PC-3 (cell line): ENCODE results near the gene FRRS1L.

Experiments
- EZH2 ChIP-seq: fragments of 300-600 bp; sonication (generic); IDR thresholded peaks from one replicate; pipeline ENCODE4 v1.6.1; 2017; ENCODE audit warnings: antibody characterized with exemption, mild to moderate bottlenecking, low read length; ENCODE audit not compliant: unreplicated experiment
- EZH2phosphoT487 ChIP-seq: fragments of 300-600 bp; sonication (generic); IDR thresholded peaks from 2 replicates; pipeline ENCODE4 v1.6.1; 2018; ENCODE audit warnings: mild to moderate bottlenecking, antibody characterized with exemption, low read length, borderline replicate concordance
- TF ChIP-seq, protein P1 (sequence below): fragments of 300-600 bp; sonication (generic); conservative IDR thresholded peaks from 2 replicates; pipeline ENCODE4 v1.5.1; 2017; ENCODE audit warnings: antibody characterized with exemption, low read depth, mild to moderate bottlenecking, low read length

DNA sequence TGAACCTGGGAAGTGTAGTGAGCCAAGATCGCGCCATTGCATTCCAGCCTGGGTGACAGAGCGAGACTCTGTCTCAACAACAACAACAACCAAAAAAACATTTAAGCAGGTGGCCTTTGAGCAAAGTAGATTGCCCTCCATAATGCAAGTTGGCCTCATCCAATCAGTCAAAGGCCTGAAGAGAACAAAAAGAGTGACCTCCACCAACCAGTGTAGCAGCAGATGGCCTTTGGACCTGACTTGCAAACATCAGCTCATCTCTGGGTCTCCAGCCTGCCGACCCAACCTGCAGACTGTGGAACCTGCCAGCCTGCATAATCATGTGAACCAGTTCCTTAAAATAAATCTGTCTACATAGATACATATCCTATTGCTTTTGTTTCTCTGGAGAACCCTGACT, 7.5 kb downstream of the FRRS1L start:
- TF ChIP-seq, protein P1, sequence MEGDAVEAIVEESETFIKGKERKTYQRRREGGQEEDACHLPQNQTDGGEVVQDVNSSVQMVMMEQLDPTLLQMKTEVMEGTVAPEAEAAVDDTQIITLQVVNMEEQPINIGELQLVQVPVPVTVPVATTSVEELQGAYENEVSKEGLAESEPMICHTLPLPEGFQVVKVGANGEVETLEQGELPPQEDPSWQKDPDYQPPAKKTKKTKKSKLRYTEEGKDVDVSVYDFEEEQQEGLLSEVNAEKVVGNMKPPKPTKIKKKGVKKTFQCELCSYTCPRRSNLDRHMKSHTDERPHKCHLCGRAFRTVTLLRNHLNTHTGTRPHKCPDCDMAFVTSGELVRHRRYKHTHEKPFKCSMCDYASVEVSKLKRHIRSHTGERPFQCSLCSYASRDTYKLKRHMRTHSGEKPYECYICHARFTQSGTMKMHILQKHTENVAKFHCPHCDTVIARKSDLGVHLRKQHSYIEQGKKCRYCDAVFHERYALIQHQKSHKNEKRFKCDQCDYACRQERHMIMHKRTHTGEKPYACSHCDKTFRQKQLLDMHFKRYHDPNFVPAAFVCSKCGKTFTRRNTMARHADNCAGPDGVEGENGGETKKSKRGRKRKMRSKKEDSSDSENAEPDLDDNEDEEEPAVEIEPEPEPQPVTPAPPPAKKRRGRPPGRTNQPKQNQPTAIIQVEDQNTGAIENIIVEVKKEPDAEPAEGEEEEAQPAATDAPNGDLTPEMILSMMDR = no peak
- TF ChIP-seq EZH2phosphoT487 (no peak), EZH2 (no peak)
